NAMALWA (cell line): ENCODE measurements around the gene MACROD2.
A peak's percentile ranks its signal among the peaks of the same experiment; 100 is the strongest.

ENCODE experiments used
- DNase-seq: peaks from one replicate; pipeline ENCODE4 v3.0.0-alpha.2; 2015; ENCODE audit warnings: low spot score

Gene MACROD2

GRCh38 chr20:15917283-15917682, 1922.0 kb downstream of the MACROD2 start:
- no peak for DNase-seq

GRCh38 chr20:15918631-15919030, 1923.3 kb downstream of the MACROD2 start:
- DNase-seq = no peak

- no peak for DNase-seq
These were observed 1923.8 kb downstream of the MACROD2 start for GRCh38 chr20:15919118-15919517.

GRCh38 chr20:15921930-15922329, 1926.6 kb downstream of the MACROD2 start:
- DNase-seq = no peak

- no peak for DNase-seq
These were observed 1927.2 kb downstream of the MACROD2 start for GRCh38 chr20:15922556-15922955.

- no peak for DNase-seq
These were observed 1927.9 kb downstream of the MACROD2 start for GRCh38 chr20:15923030-15923776.

- DNase-seq = no peak
These were observed 1929.2 kb downstream of the MACROD2 start for GRCh38 chr20:15924556-15924955.

GRCh38 chr20:15925376-15925775, 1930.1 kb downstream of the MACROD2 start:
- DNase-seq = no peak

GRCh38 chr20:15927893-15928650, 1932.8 kb downstream of the MACROD2 start:
- DNase-seq = no peak

GRCh38 chr20:15928946-15929345, 1933.6 kb downstream of the MACROD2 start:
- no peak for DNase-seq

GRCh38 chr20:15930311-15931305, 1935.3 kb downstream of the MACROD2 start:
- peak; percentile 2 for DNase-seq

GRCh38 chr20:15931897-15932296, 1936.6 kb downstream of the MACROD2 start:
- no peak for DNase-seq

GRCh38 chr20:15937179-15937578, 1941.9 kb downstream of the MACROD2 start:
- peak; percentile 2 for DNase-seq

- DNase-seq = no peak
These were observed 1943.5 kb downstream of the MACROD2 start for GRCh38 chr20:15938847-15939246.

GRCh38 chr20:15940127-15940526, 1944.8 kb downstream of the MACROD2 start:
- DNase-seq = no peak

GRCh38 chr20:15942130-15942529, 1946.8 kb downstream of the MACROD2 start:
- DNase-seq = no peak

- DNase-seq = no peak
These were observed 1950.0 kb downstream of the MACROD2 start for GRCh38 chr20:15945289-15945688.

GRCh38 chr20:15949391-15949790, 1954.1 kb downstream of the MACROD2 start:
- no peak for DNase-seq

- no peak for DNase-seq
These were observed 1956.3 kb downstream of the MACROD2 start for GRCh38 chr20:15951658-15952057.

- no peak for DNase-seq
These were observed 1962.8 kb downstream of the MACROD2 start for GRCh38 chr20:15958142-15958541.

- no peak for DNase-seq
These were observed 1969.8 kb downstream of the MACROD2 start for GRCh38 chr20:15965165-15965564.

GRCh38 chr20:15967334-15967733, 1972.0 kb downstream of the MACROD2 start:
- DNase-seq = no peak
